ENCODE data around the gene AHCTF1.

Gene AHCTF1

DNA sequence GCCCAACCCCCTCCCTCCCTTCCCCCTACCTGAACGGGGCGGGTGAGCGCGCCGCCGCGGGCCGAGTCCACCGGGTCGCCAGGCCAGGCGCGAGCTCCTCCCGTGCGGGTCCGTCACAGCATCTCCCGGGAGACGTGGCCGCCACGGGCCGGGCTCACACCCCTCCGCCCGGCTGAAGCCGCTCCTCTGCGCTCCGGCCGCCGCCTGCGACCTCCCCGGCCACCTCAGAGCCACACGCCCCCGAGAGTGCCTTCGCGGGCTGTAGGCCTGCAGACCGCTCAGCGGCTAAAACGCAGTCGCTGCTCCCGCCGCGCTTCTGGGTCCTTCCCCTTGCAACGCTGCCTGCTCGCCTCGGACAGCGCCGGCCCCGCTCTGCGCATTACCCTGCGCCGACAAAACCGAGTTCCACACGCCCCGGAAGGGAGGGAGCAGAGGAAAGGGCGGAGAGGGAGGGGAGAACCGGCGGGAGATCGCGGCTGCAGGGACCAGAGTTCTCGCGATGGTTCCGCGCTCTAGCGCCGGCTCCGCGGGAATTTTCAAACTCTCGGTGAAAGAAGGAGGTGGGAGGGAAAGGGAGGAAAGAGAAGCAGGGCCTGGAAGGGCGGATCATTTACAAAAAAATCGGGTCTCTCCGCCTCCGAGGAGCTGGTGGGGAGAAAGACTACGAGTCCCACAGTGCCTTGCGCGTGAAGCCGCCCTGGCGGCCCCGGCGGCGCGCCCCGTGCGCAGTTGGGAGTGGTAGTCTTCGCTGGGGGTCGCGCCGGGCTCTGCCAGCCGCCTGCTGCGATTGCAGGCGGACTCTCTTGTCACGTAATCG, at the start of gene AHCTF1:
Gene AHCTF1 (minus strand): TSS at position 400 of the 817 bp plus-strand sequence. CDS start 13,578 bp downstream, outside the sequence.
- peak; percentile 99 for DNase-seq

- no peak for DNase-seq
Measured at GRCh38 chr1:246978785-246979184, 47.0 kb upstream of the AHCTF1 start.

- DNase-seq: no peak
Measured at GRCh38 chr1:246978281-246978680, 46.5 kb upstream of the AHCTF1 start.

GRCh38 chr1:246971969-246972368, 40.2 kb upstream of the AHCTF1 start:
- DNase-seq: no peak

- peak; percentile 68 for DNase-seq
Measured at GRCh38 chr1:246971090-246971721, 39.5 kb upstream of the AHCTF1 start.

DNA sequence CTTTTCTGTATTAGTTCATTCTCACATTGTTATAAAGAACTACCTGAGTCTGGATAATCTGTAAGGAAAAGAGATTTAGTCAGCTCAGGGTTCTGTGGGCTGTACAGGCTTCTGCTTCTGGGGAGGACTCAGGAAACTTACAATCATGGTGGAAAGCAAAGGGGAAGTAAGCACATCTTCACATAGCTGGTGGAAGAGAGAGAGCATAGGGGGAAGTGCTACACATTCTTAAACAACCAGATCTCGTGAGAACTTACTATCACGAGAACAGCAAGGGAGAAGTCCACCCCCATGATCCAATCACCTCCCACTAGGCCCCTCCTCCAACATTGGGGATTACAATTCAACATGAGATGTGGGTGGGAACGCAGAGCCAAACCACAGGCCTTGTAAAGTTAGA, 37.9 kb upstream of the AHCTF1 start:
- DNase-seq: no peak

DNA sequence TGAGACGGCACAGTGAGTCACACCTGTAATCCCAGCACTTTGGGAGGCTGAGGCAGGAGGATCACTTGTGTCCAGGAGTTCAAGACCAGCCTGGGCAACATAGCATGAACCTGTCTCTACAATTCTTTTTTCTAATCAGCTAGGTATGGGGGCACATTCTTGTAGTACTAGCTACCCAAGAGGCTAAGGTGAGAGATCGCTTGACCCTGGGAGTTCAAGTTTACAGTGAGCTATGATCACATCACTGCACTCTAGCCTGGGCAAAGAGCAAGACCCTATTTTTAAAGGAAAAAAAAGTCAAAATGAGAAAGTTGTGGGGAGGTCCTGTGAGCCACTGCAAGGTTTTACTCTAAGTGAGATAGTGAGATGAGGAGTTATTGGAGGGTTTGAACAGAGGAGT, 34.8 kb upstream of the AHCTF1 start:
- DNase-seq: no peak

- DNase-seq: peak; percentile 74
Measured at GRCh38 chr1:246959944-246960693, 28.4 kb upstream of the AHCTF1 start.

DNA sequence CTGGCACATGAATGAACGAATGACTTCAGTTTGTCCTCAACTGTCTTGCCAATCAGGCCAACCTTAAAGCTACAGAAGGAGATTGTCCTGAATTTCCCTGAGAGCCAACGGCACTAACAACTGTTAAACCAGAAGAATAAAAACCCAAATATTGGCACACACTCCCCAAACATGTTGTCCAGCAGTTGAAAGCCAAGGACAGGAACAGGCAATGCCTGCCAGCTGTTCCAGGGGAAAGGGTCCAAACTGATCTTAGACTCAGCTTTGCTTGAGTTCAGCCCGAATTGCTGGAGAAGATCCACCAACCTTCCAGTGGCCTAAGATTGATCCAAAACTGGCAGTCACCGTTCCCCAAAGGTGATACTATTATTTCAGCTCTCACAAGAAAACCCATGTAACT, 22.4 kb upstream of the AHCTF1 start:
- DNase-seq: no peak

GRCh38 chr1:246951413-246951812, 19.7 kb upstream of the AHCTF1 start:
- no peak for DNase-seq

- DNase-seq: no peak
Measured at GRCh38 chr1:246949956-246950355, 18.2 kb upstream of the AHCTF1 start.

GRCh38 chr1:246947255-246947654, 15.5 kb upstream of the AHCTF1 start:
- no peak for DNase-seq

GRCh38 chr1:246946366-246946765, 14.6 kb upstream of the AHCTF1 start:
- DNase-seq: peak; percentile 11

- DNase-seq: no peak
Measured at GRCh38 chr1:246934765-246935164, 3.0 kb upstream of the AHCTF1 start.

DNA sequence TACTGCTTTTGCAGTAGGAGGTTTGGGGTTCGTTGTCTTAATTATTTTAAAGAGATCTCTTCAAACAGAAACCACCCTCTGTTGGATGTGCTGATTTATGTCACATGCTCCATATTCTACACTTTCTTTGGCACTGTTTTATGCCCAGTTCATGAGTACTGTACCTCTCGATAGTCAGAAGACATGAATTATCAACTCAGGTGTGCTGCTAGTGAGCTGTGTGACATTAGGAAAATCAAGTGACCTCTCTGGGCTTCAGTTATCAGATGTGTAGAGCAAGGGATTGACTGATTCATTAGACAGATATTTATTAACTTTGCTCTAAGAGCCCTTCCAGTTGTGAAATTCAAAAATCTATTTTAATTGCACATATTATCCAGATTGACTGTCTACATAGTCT, 2.1 kb upstream of the AHCTF1 start:
- DNase-seq: no peak

DNA sequence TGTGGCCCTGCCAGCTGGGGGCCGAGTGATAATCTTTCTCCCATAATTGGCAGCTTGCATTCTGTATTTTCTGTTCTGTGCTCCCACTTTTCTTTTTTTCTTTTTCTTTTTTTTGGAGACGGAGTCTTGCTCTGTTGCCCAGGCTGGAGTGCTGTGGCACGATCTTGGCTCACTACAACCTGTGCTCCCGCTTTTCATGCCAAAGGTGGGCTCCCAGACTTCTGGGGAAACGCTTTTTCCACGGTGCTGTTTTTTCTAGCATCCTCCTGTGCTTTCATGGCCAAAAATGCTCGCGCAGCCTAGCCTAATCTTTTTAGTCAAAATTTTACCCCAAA, 585 bp upstream of the AHCTF1 start:
- DNase-seq: no peak

DNA sequence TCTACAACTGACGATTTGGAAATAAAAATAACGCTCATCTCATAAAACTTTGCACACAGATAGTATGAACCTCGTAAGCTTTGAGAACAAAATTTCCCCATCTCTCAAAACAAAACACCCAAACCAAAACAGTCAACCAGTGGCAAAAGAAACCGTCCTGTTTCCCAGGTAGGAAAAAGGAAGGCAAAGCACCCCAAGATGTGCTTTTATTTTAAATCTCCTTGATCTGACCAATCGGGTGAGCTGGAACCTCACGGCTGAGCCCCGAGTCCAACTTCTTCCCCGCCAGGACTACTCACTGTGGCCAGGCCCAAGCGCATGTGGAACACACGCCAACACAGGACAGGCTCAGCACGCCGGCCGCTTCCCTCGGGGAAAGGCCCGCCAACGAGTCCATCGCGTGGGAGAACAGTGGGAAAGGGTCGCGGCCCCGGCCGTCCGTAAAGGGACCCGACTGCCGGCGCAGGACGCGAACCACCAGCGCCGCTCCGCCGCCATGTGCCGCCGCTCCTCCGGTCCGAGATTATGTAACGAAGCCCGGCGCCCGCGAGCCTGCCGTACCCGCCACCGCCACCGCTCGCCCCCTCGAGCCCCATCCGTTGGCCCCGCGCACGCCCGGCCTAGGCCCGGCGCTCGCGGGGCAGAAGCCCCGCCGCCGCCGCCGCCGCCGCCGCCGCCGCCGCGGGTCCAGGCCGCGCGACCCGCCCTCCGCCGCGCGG, 759 bp downstream of the AHCTF1 start:
- peak; percentile 67 for DNase-seq

GRCh38 chr1:246925997-246926626, 5.6 kb downstream of the AHCTF1 start:
- no peak for DNase-seq

GRCh38 chr1:246923900-246924299, 7.8 kb downstream of the AHCTF1 start:
- no peak for DNase-seq

GRCh38 chr1:246923482-246923881, 8.3 kb downstream of the AHCTF1 start:
- no peak for DNase-seq

DNA sequence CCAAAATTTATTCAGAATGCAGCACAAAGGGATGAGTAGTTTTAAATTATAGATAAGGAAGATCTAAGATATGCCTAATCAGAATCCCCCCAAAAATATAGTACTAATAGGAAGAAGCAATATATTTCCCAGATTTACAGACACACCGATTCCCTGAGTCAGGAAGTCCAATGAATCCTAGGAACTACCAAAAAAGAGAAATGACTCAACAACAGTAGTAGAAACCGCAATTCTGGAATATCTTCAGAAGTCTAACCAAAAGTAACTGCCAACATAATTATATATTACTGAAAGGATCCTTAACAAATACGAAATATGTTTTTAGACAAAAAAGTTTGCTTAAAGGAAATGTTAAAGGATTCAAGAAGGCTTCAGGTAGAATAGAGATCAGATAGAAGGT, 10.3 kb downstream of the AHCTF1 start:
- DNase-seq: no peak

GRCh38 chr1:246919902-246920301, 11.8 kb downstream of the AHCTF1 start:
- DNase-seq: no peak

Data from RPMI8226 (cell line).